GM18907 (cell line): ENCODE data around the gene CLSTN3.

Experiments
- ATAC-seq: cut with Tn5 transposase; IDR thresholded peaks from one replicate; pipeline ENCODE4 v1.9.1; 2021; ENCODE audit warnings: mild to moderate bottlenecking, moderate library complexity; ENCODE audit not compliant: unreplicated experiment

CLSTN3 gene

GRCh38 chr12:7125632-7126227, 4.4 kb upstream of the CLSTN3 start:
- no peak for ATAC-seq

GRCh38 chr12:7127916-7128626, 2.1 kb upstream of the CLSTN3 start:
- no peak for ATAC-seq

- no peak for ATAC-seq
These were observed 1.4 kb upstream of the CLSTN3 start, which contains the start of gene RBP5 for GRCh38 chr12:7128681-7129286. TSS of gene RBP5 (minus strand) at chr12:7128889. CDS start at chr12:7128775, 114 bp downstream.

GRCh38 chr12:7129287-7129871, 792 bp upstream of the CLSTN3 start:
- no peak for ATAC-seq

GRCh38 chr12:7130701-7131501, 730 bp downstream of the CLSTN3 start:
- ATAC-seq = peak; percentile 47

- no peak for ATAC-seq
These were observed 1.3 kb downstream of the CLSTN3 start for GRCh38 chr12:7131502-7131866.

- no peak for ATAC-seq
These were observed 4.4 kb downstream of the CLSTN3 start for GRCh38 chr12:7134396-7135166.

GRCh38 chr12:7136071-7136470, 5.9 kb downstream of the CLSTN3 start:
- ATAC-seq = no peak

- ATAC-seq = no peak
These were observed 6.5 kb downstream of the CLSTN3 start for GRCh38 chr12:7136676-7137075.

- ATAC-seq = no peak
These were observed 7.7 kb downstream of the CLSTN3 start for GRCh38 chr12:7137908-7138307.

GRCh38 chr12:7139200-7139599, 9.0 kb downstream of the CLSTN3 start:
- no peak for ATAC-seq

- ATAC-seq = no peak
These were observed 11.3 kb downstream of the CLSTN3 start for GRCh38 chr12:7141351-7142005.

GRCh38 chr12:7142056-7142644, 12.0 kb downstream of the CLSTN3 start:
- ATAC-seq = no peak

- ATAC-seq = no peak
These were observed 12.8 kb downstream of the CLSTN3 start for GRCh38 chr12:7142809-7143465.

- ATAC-seq = no peak
These were observed 13.4 kb downstream of the CLSTN3 start for GRCh38 chr12:7143564-7143963.

GRCh38 chr12:7144414-7145120, 14.4 kb downstream of the CLSTN3 start:
- ATAC-seq = no peak

- no peak for ATAC-seq
These were observed 15.5 kb downstream of the CLSTN3 start for GRCh38 chr12:7145671-7146070.

- ATAC-seq = no peak
These were observed 16.1 kb downstream of the CLSTN3 start for GRCh38 chr12:7146228-7146627.
